H1 (cell line): ENCODE measurements around the gene TCF7L2. TPM values are rescaled to one million over a fixed set of nuclear protein-coding genes. Genes with fewer than 3 reads are reported as not detected.

ENCODE experiments used
- BCL11A ChIP-seq, 2 experiments: IDR thresholded peaks; one replicate each; pipeline ENCODE4 v1.6.1; 2011; ENCODE audit warnings: low read depth in 2 of 2, low read length in 2 of 2, mild to moderate bottlenecking in 2 of 2
- BRCA1 ChIP-seq: IDR thresholded peaks from 2 replicates; pipeline ENCODE4 v1.6.1; 2012; ENCODE audit warnings: low read depth, low read length, improper control_type of control experiment
- CHD7 ChIP-seq: fragments of 300-600 bp; sonication (generic); IDR thresholded peaks from 2 replicates; pipeline ENCODE4 v1.7.1; 2012; ENCODE audit warnings: low read length, moderate library complexity, mild to moderate bottlenecking, inconsistent platforms; ENCODE audit not compliant: insufficient replicate concordance
- GABPA ChIP-seq: IDR thresholded peaks from 2 replicates; pipeline ENCODE4 v1.6.1; 2011; ENCODE audit warnings: mild to moderate bottlenecking, low read length, moderate library complexity, borderline replicate concordance; ENCODE audit not compliant: insufficient read depth
- PHF8 ChIP-seq: fragments of 200-600 bp; sonication (generic); conservative IDR thresholded peaks from 2 replicates; pipeline ENCODE4 v1.7.1; 2012; ENCODE audit warnings: low read depth, mild to moderate bottlenecking, inconsistent platforms, low read length, moderate library complexity
- POLR2A ChIP-seq, 2 experiments: IDR thresholded peaks; 1 replicate in 1 of 2; 2 replicates in 1 of 2; pipeline ENCODE4 v1.6.1; 2011; ENCODE audit warnings: low read depth in 2 of 2, low read length in 2 of 2, mild to moderate bottlenecking in 2 of 2; ENCODE audit errors: control extremely low read depth in 1 of 2
- RNF2 ChIP-seq: fragments of 200-900, 300-1000 bp; sonication (generic); IDR thresholded peaks from 2 replicates; pipeline ENCODE4 v1.7.1; 2016; ENCODE audit warnings: borderline replicate concordance, low read depth, mild to moderate bottlenecking, antibody characterized with exemption, low read length; ENCODE audit not compliant: poor library complexity, severe bottlenecking; ENCODE audit errors: missing control alignments
- SIRT6 ChIP-seq: IDR thresholded peaks from one replicate; pipeline ENCODE4 v1.7.1; 2012; ENCODE audit warnings: low read length, inconsistent platforms
- SP1 ChIP-seq: IDR thresholded peaks from 2 replicates; pipeline ENCODE4 v1.6.1; 2011; ENCODE audit warnings: low read depth, low read length
- SRF ChIP-seq: IDR thresholded peaks from 2 replicates; pipeline ENCODE4 v1.6.1; 2011; ENCODE audit warnings: mild to moderate bottlenecking, low read depth, low read length, moderate library complexity
- TAF1 ChIP-seq: IDR thresholded peaks from 2 replicates; pipeline ENCODE4 v1.6.1; 2011; ENCODE audit warnings: mild to moderate bottlenecking, low read depth, low read length
- TBP ChIP-seq: IDR thresholded peaks from 2 replicates; pipeline ENCODE4 v1.6.1; 2011; ENCODE audit warnings: low read depth, low read length, improper control_type of control experiment
- polyA plus RNA-seq, 7 experiments: library from polyadenylated mRNA; depleted of rRNA in 3 of 7; stranded (reverse) in 5 of 7; unstranded in 2 of 7; fragments of >200 nt in 5 of 7; fragments of 200-250 nt in 2 of 7; gene quantifications; 1 replicate in 5 of 7; 2 replicates in 1 of 7; 4 replicates in 1 of 7; pipeline versions ENCODE4 v1.2.1 to v1.2.3, GENCODE V29; 2011 to 2013; ENCODE audit warnings: missing spikeins in 2 of 7, mixed read lengths in 2 of 7
- total RNA-seq: library from RNA; stranded (reverse); fragmentation: NEBNext Ultra II Directional; extraction: Animal tissue kit (Norgen Biotek cat#: 25700); gene quantifications from 2 replicates; pipeline ENCODE4 v1.2.1, GENCODE V29; 2021

Gene TCF7L2
- total and polyA plus RNA-seq, 2 of the 8 experiments (the other 6 are each of a cell fraction or from before 2014, with no cell fraction given), result 33.9 to 67.3 TPM

- TF ChIP-seq CHD7, result no peak
- no peak for TF ChIP-seq BCL11A (IDR thresholded peaks at IDR 0.05; ENCODE audit: low read depth in 2 of 2, low read length in 2 of 2)
- no peak for TF ChIP-seq SP1
- TF ChIP-seq BRCA1, result no peak
- TF ChIP-seq GABPA, result no peak
- TF ChIP-seq TBP, result no peak
- TF ChIP-seq RNF2, result no peak
- TF ChIP-seq PHF8, result no peak
- no peak for TF ChIP-seq POLR2A (IDR thresholded peaks at IDR 0.05; ENCODE audit: control extremely low read depth in 1 of 2, low read depth in 2 of 2, low read length in 2 of 2)
- no peak for TF ChIP-seq SIRT6
- TF ChIP-seq SRF, result no peak
- no peak for TF ChIP-seq TAF1
These were observed 226.7 kb downstream of the TCF7L2 start (continued) for GRCh38 chr10:113176652-113177155.
